Tibial artery (tissue), 4 donors: ENCODE measurements around the gene ZNRF3.
A peak's percentile ranks its signal among the peaks of the same experiment; 100 is the strongest.

Source experiments
- DNase-seq, 2 donors: peaks; one replicate each; pipeline ENCODE4 v3.0.0-alpha.2; 2019
- H3K27ac ChIP-seq, 2 donors: fragments of 200-600 bp; sonication (generic) in 1 of 2; 1 replicate in 1 of 2; 2 replicates in 1 of 2; pipeline ENCODE4 v1.5.1; 2018 to 2019; ENCODE audit warnings: mild to moderate bottlenecking in 1 of 2
- H3K27me3 ChIP-seq, 2 donors: fragments of 200-600 bp; sonication (generic) in 1 of 2; one replicate each; pipeline versions ENCODE4 v1.5.1 to v1.6.0; 2016 to 2019
- H3K36me3 ChIP-seq, 3 donors: fragments of 200-600 bp; sonication (generic) in 2 of 3; one replicate each; pipeline ENCODE4 v1.5.1; 2016 to 2019; ENCODE audit warnings: mild to moderate bottlenecking in 2 of 3
- H3K4me1 ChIP-seq, 4 donors: fragments of 200-600 bp; sonication (generic) in 2 of 4; 1 replicate in 3 of 4; 2 replicates in 1 of 4; pipeline ENCODE4 v1.5.1; 2016 to 2019
- H3K4me3 ChIP-seq, 2 donors: fragments of 200-600 bp; sonication (generic) in 1 of 2; 1 replicate in 1 of 2; 2 replicates in 1 of 2; pipeline ENCODE4 v1.5.1; 2018 to 2019; ENCODE audit warnings: mild to moderate bottlenecking in 2 of 2
- H3K9me3 ChIP-seq, 3 donors: fragments of 200-600 bp; sonication (generic) in 1 of 3; one replicate each; pipeline ENCODE4 v1.5.1; 2016 to 2019
- intact Hi-C: fragments of 100-400 bp; cut with DNase I; formaldehyde crosslinking; loops from one replicate; pipeline ENCODE4 v1.15.0; 2023; ENCODE audit warnings: low total_unique reads
- TF ChIP-seq, protein P1 (sequence below), 2 experiments: fragments of 200-600 bp in 1 of 2; fragments of 450-650 bp in 1 of 2; IDR thresholded peaks; one replicate each; pipeline ENCODE4 v1.5.1; 2017 to 2019; ENCODE audit warnings: antibody characterized with exemption in 2 of 2, mild to moderate bottlenecking in 1 of 2, moderate library complexity in 1 of 2

The ZNRF3 gene

DNA sequence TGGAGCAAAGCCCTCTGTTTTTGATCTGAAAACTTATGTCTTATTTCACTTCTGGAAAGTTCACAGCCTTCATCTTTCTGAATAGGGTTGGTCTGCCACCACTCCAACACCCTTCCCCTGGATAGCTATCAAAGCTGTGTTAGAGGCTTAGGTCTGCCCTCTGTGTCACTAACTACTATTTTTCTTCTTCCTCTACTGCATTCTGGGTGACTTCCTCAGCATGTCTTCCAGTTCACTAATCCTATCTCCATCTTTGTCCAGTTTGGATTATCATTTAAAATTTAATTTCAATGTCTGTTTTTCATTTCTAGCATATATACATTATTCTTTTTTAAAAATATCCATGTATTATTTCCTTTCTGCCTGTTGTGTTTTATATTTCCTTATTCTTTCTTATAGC, 84.6 kb downstream of the ZNRF3 start:
- Histone ChIP-seq H3K9me3 (no peaks in the 10 kb centered on the region), H3K4me1 (no peaks in the 10 kb centered on the region), H3K36me3 (no peaks in the 10 kb centered on the region), H3K27me3 (no peaks in the 10 kb centered on the region), H3K4me3 (no peak overlapping the region), H3K27ac (no peak overlapping the region)
- intact Hi-C loops, result loop anchor here (10.0 kb wide), 1 partner anchor 47 kb away; no protein-coding TSS in a partner anchor
- TF ChIP-seq, protein P1, sequence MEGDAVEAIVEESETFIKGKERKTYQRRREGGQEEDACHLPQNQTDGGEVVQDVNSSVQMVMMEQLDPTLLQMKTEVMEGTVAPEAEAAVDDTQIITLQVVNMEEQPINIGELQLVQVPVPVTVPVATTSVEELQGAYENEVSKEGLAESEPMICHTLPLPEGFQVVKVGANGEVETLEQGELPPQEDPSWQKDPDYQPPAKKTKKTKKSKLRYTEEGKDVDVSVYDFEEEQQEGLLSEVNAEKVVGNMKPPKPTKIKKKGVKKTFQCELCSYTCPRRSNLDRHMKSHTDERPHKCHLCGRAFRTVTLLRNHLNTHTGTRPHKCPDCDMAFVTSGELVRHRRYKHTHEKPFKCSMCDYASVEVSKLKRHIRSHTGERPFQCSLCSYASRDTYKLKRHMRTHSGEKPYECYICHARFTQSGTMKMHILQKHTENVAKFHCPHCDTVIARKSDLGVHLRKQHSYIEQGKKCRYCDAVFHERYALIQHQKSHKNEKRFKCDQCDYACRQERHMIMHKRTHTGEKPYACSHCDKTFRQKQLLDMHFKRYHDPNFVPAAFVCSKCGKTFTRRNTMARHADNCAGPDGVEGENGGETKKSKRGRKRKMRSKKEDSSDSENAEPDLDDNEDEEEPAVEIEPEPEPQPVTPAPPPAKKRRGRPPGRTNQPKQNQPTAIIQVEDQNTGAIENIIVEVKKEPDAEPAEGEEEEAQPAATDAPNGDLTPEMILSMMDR (IDR thresholded peaks at IDR 0.05), result no peak
- DNase-seq, result no peak

DNA sequence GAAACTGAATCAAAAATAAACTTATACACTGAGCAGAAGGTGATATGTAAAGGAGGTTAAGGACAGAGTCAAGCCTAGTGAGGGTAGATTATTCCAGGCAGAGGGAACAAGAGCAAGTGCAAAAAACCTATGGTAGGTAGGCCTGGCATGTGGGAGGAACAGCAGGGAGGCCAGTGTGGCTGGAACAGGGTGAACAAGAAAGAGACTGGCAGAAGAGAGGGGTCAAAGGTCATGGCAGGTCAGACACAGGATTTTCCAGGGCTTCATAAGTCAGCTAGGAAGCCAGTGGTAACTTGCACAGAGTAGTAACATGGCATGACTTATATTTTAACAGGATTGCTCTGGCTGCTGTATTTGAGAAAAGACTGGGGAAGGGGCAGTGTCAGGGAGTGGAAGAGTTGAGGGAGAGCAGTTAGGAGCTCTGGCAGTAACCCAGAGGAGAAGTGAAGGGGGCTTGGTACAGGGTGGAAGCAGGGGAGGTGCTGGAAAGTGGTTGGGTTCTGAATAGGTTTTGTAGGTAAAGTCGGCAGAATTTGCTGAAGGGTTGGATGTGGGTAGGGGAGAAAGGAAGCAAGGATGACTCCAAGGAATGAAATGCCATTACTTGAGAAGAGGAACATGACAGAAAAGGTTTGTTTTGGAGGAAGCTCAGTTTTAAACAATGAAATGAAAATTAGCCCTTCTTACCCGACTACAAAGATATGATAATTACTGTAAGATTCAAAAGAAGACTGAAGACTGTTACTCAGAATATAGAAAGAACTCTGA, 86.2 kb downstream of the ZNRF3 start:
- TF ChIP-seq, protein P1 (IDR thresholded peaks at IDR 0.05), result no peak
- H3K9me3 ChIP-seq, result no peaks in the 10 kb centered on the region
- no peak overlapping the region for H3K4me3 ChIP-seq
- H3K36me3 ChIP-seq, result no peaks in the 10 kb centered on the region
- intact Hi-C loops, result loop anchor here (10.0 kb wide), 1 partner anchor 45 kb away; no protein-coding TSS in a partner anchor
- no peaks in the 10 kb centered on the region for H3K27me3 ChIP-seq
- no peak for DNase-seq
- H3K27ac ChIP-seq, result no peak overlapping the region
- no peaks in the 10 kb centered on the region for H3K4me1 ChIP-seq

DNA sequence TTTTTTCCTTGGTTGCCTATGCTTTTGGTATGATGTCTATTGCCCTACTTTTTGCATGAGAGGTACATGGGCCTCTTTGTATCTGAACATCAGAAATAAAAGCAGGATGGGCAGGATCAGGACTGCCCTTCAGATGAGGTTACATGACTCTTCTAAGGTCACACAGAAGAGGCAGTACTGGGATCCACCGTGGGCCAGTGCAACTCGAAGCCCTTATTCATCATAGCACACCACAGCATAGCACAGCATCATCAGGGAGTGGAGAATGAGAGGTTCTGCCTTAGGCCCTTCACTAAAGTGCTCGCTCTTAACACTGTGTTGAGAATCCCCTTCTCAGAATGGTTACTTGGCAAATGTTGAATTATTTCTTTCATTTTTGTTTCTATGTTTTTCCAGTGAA, 90.0 kb downstream of the ZNRF3 start:
- intact Hi-C loops, result no loop called here
- DNase-seq, result no peak
- H3K27me3 ChIP-seq, result no peaks in the 10 kb centered on the region
- no peaks in the 10 kb centered on the region for H3K9me3 ChIP-seq
- H3K4me1 ChIP-seq, result peaks cover 0 to 24% (median 10%) of the 10 kb centered on the region in 4 donors
- no peak overlapping the region for H3K27ac ChIP-seq
- TF ChIP-seq, protein P1 (IDR thresholded peaks at IDR 0.05), result no peak
- no peaks in the 10 kb centered on the region for H3K36me3 ChIP-seq
- no peak overlapping the region for H3K4me3 ChIP-seq

DNA sequence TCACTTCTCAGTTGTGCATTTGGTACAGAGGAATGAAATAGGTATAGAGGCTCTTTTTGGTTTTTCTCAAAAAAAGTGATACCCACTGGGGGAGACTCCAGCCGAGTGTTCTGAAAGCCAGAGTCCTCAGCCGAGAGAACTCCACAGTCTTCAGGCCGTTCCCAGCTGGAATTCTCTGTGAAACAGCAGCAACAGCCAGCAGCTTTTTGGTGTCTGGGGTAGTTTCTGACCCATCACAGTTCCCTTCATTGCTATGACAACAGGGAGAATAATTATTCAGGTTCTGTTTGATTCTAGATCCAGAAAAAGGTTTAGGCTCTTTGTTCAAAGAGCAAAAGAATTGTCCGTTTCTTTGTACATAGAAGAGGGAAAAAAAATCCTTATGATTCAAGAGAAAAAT, 93.7 kb downstream of the ZNRF3 start:
- Histone ChIP-seq H3K4me1 (peaks cover 0 to 53% (median 25%) of the 10 kb centered on the region in 4 donors), H3K4me3 (no peak overlapping the region), H3K36me3 (no peaks in the 10 kb centered on the region), H3K9me3 (no peaks in the 10 kb centered on the region), H3K27me3 (no peaks in the 10 kb centered on the region), H3K27ac (peak overlapping the region in 1 of 2 donors; percentile 13)
- intact Hi-C loops, result no loop called here
- TF ChIP-seq, protein P1 (IDR thresholded peaks at IDR 0.05), result no peak
- no peak for DNase-seq

DNA sequence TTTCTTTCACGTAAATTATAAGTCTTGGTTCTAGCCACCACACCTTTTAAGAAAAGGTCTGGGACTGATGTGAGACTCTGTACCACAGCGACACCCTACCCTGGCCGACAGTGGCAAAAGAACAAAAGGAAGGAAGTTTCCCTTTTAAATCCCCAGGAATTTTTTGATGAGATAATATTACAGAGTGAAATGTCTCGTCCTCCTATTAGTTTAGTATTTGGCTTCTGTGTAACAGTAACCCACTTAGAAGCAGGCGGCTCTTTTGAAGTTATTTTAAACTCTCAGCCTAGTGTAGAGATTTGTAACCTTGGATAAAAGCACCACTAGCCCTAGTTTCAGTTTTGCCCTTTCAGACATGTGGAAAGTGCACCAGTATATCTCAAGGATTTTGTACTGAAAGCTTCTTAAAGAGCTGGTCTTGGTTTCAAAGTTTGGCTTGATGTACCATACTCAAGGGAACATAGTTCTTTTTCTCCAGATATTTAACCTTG, 94.2 kb downstream of the ZNRF3 start:
- no peaks in the 10 kb centered on the region for H3K9me3 ChIP-seq
- no peaks in the 10 kb centered on the region for H3K27me3 ChIP-seq
- H3K4me1 ChIP-seq, result peaks cover 0 to 53% (median 25%) of the 10 kb centered on the region in 4 donors
- intact Hi-C loops, result no loop called here
- no peak for DNase-seq
- peak overlapping the region; percentile 13 to 24 for H3K27ac ChIP-seq
- H3K4me3 ChIP-seq, result no peak overlapping the region
- TF ChIP-seq, protein P1 (IDR thresholded peaks at IDR 0.05), result no peak
- H3K36me3 ChIP-seq, result no peaks in the 10 kb centered on the region
